GM18909 (cell line): Measurements from ENCODE around the gene OTULIN.

Experiments
- ATAC-seq: cut with Tn5 transposase; IDR thresholded peaks from one replicate; pipeline ENCODE4 v1.9.1; 2021; ENCODE audit warnings: mild to moderate bottlenecking; ENCODE audit not compliant: unreplicated experiment, poor library complexity

The OTULIN gene

DNA sequence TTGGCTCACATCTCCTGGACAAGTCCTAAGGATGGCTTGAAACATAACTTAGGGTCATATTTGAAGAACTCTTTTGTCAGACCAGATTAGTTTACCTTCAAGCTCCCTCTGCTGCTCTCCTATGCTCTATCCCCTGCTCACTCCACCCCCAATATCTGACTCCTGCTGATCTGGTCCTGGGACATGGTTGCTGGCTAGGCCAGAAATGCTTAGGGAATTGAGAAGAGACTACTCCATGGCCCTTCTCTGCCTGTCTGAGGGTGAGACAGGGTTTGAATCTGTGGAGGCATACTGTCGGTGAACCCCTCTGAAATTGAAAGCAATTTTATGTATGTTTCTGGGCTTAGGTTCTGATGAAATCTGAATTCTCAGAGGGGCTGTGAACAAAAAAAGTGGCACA is 3.3 kb downstream of the OTULIN start:
- no peak for ATAC-seq

DNA sequence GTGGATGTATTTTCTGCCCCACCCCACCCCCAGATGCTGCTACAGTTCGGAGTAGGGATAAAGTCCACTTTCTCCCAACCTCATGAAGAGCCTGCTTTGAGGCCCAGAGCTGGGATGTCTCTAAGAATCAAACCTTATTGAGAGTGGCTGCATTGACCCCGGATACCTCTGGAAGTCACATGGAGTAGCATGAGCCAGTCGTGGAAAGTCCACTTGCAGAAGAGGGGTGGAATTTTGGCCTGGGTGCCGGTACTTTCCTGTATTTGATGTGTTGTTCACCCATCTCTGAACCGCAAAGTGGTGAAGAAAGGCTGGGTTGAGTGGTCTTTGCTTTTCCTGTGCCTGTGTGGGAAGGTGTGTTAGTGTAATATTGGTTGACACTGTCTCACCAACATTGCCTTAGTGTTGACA is 3.7 kb downstream of the OTULIN start:
- ATAC-seq: no peak

DNA sequence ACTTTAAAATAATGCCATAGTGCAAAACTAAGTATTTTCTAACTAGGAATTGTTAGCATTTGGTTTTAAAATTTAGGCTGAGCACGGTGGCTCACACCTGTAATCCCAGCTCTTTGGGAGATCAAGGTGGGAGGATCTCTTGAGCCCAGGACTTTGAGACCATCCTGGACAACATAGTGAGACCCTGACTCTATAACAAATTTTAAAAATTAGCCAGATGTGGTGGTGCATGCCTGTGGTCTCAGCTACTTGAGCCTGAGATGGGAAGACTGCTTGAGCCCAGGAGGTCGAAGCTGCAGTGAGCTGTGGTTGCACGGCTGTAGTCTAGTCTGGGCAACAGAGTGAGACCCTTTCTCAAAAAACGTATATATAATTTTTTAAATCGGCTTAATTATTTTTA is 4.9 kb downstream of the OTULIN start:
- no peak for ATAC-seq

DNA sequence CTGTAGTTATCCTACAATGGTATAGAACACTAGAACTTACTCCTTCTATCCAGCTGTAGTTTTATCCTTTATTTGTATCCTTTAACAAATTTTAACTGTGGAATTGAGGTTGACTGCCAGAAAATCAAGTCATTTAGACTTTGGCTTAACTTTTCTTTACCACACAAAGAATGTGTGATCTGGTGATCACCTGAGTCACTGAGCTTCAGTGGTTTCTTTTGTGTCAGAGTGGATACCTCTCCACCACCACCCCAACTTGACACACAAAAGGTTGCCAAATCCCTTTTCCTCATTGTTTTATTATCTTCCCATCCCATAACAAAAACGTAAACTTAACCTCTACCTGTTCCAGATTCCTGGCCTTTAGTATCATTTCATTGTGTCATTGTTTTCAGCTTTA is 5.5 kb downstream of the OTULIN start:
- ATAC-seq: no peak

DNA sequence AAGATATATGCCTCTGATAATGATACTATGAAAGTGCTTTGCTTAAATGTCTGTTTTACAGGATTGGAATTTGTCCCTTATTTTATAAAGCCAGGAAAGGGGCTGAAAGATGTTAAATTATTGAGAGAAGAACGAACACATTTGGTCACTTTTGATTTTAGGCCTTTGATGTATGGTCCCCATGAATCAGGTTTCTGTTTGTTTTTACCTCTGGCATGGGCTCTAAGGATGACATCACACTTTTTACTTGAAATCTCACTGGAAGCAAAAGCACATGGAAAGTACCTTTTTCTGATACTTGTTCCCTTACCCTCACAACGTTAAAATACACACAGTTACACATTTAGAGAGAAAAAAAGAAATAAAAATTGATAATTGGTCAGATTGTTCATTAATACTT is 6.9 kb downstream of the OTULIN start:
- ATAC-seq: no peak

DNA sequence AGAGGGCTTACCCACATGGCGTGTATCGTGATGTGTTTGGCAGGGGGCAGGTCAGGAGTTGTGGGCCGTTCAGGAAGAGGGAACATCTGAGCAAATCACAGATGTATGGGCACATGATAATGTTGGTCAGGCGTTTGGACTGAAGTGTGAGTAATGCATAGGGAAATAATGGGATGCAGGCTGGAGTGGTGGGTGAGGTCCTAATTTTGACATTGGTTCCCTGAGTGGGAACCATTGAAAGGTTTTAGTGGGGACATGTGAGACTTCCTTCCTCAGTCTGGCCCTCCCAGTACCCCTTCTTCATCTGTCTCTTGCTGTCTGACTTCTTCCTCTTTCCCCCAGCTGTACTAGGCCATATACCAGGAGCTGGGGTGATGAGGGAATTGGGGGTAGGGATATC is 7.6 kb downstream of the OTULIN start:
- ATAC-seq: no peak

DNA sequence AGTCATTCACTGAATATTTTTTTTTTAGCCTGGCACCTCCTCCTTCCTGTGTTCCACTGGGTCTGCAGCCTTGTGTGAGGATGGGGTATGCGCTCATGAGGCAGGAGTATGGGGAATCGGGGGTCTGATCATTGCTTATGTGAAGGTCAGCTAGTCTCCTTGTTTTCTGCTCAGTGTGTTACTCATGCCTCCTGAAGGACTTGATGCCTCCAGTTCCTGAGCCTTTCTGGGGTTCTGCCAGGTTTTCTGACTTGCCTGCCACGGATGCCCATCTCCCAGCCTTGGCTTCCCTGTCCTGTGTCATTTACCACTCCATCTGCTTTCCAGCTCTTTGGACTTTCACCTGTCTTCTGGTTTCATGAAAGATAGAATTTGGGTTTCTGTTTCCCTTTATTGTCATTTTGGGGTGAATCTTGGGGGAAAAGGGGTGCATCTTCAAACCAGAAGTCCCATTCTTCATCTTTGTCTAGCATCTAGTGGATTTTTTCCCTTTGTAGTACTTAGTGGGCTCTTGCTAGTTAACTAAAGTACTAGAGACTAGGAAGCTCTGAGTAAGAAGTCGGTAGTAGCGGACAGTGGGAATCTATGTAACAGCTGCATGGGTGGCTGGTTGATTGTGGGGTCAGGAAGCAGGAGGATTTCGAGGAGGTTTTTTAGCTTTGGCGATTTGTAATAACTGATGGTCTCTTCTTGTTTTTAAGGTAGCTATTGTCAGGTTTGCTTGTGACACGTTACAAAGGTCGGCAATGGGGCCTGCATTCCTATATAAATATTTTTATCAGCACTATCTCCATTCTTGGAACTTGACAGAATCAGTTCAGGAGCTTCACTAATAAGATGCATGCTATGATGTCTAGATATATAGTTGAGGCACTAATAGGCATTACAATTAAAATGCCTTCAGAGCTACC is 8.2 kb downstream of the OTULIN start:
- ATAC-seq: no peak

DNA sequence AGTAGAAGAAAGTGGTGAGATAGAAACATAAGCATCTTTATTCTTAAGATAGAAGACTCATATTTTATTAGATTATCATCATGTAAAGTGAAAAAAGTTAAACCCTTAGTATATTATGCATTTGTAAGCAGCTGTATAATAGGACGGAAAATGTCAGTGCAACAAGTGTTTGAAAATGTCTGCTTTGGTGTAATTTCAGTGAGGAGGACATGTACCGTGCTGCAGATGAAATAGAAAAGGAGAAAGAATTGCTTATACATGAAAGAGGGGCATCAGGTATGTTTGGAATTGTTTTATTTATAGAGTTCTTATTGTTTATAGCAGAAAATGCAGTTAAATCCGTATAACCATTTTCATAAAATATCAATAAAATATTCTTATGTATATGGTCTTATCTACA is 8.9 kb downstream of the OTULIN start:
- no peak for ATAC-seq

DNA sequence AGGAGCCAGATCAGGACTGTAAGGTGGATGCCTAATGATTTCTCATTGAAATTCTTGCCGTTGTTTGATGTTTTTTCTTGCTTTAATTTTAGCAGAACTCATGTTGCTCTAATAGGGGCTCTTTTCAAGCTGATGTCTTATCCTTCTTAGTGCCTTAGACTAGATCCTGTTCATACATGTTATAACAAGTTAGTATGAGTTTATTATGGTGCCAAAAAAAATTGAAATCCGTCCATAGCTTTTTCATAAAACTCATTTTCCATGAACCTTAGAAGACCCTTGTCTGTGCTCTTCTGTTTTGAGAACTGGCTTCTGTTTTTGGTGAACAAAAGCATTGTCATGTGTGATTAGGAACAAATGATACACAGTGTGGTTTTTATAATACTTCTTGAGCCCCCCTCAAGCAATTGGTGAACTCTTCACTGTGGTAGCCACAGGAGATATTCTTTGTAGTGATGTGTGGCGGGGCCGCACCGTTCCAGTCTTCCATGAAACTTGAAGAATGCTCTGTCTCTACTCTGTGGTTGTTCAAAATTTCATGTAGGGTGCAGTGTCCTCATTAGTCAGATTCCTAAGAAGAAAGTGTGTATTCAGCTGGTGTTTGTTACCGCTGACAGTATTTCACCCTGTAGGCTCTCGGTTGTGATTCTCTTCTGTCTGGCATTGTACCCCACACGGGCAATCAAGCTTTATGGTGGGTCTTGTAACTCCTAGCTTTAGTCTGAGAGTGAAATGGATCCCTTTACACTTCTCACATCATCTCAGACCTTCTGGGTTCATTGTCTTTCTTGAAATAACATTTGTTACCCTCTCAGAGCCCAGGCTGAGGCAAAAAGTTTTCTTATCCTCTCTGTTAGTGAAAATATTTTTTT is 10.7 kb downstream of the OTULIN start:
- ATAC-seq: peak; percentile 5

DNA sequence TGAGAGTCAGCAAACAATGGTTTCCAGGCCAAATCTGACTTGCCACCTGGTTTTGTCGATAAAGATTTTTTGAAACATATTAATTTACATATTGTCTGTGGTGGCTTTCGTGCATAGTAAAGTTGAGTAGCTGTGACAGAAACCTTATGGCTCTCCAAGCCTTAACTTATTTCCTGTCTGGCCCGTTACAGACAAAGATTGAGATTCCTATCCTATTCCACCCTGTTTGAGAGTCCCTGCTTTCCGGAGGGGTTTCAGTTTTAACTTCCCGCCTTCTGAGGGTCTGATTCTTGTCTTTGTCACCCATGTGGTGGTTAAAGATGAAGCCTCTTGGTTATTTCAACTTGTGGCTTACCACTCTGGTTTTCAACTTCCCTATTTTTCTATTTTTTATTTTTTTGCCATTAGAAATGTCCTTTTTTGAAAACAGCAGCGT is 11.4 kb downstream of the OTULIN start:
- ATAC-seq: peak; percentile 58

DNA sequence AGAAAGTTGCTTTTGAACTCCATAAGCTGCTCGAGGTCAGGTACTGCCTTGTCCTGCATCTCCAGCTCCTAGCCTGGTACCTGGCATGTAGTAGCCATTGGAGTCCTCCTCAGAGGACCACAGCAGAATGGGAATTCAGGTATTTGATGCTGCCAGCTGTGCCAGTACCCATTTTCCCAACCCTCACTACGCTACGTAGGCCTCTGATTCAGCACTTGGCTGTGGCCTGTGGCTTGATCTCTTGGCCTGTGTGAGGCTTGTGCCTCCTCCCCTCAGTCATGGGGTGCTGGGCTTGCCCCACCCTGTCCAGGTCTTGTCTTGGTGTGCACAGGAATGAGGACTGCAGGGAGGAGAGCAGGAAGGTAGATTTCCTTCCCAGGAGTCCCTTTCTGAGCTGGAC is 11.8 kb downstream of the OTULIN start:
- ATAC-seq: peak; percentile 60

DNA sequence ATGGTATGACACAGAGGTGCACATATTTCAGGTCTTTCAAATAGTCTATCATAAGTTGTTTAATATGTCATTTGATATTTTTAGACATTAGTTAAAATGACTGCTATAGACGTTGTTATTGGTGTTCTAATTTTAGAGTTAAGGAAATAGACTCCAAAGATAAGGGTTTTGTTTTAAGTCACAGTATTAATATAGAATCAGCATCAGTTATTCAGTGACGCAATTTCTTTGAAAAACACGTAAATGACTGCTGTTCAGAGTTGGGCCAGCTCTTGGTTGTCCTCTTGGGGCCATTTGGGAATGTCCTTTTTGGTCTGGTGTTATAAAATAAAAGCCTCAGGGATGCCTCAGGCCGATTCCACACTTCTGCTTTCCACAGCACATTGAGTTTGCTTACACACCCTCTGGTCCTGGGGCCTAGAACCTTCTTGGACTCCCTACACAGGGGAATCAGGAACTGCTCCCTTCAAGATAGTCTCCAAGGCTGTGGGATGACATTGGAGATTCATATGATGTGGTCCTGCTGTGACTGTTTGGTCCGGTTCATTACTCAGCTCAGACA is 14.3 kb downstream of the OTULIN start:
- ATAC-seq: no peak

DNA sequence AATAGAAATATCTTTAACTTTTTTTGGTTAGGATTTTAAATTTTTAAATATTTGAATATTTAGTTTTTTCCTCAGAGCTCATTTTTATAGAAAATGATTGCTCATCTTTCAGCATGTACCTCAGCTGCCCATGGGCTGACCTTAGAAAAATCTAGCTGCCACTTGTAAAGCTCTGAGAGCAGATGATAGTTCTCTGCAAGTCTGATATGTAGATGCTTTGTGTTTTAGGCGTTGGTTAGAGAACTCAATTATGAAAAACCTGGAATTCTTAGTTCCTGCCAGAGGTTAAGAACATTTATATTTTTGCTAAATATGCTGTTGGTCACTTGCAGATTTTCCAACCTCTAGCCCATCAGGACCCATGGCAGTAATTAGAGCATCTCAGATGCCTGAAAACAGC is 15.1 kb downstream of the OTULIN start:
- ATAC-seq: no peak

DNA sequence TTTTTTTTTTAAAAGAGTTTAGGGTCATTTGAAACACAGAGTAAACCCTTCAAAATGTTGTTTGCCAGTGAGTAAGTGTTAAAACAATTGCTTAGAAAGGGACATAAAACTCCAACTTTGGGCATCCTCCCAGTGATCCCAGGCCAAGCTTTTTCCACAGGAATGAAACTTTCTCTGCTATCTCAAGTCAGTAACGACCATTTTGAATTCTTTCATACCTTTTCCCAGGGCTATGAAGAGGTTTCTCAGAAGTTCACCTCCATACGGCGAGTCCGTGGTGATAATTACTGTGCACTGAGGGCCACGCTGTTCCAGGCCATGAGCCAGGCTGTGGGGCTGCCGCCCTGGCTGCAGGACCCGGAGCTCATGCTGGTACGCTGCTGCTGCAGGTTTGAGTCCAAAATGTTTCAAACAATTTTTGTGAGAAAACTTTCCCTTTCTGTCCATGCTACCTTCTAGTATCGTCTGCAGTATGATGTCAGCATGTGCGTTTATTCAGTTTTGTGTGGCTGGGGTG is 16.8 kb downstream of the OTULIN start:
- no peak for ATAC-seq

DNA sequence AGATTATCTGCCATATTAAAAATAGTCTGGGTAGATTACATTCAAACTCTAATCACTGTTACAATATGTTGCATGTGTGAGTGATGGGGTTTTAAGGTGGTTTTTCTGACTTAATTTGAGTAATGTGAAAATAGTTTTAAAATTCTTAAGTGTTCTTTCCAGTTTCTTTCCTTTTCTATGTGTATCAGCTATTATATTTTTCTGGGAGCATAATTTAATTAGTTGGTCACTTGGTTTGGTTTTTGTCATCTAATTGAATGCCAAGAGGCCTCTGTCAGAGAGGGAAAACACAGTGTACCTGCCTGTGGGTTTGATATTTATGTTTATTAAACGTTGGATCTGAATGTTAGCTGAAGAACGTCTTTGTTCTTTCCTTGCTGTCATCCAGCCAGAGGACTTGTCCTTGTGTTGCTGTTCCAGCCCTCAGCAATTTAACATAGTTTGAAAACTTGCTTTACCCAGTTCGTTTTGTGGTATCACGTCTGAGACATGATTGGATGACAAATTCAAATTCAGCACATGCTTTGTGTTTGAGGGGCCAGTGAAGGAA is 19.5 kb downstream of the OTULIN start:
- ATAC-seq: no peak

DNA sequence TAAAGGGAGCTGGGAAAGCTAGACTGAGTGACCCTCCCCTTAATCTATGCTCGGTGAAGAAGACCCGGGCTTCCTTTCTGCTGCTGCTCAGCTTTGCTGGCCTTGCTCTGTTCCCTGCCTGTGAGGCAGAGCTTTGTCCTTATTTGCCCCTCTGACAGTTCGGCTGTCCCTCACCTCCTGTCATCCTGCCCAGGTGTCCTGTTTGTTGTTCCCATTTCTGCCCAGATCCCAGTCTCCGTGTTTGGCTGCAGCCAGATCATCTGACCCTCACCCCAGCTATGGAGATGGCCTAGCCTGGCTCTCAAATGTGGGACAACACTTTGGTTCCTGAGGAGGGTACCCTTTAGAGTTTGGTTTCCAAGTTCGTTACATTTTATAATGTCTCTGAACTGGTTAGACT is 20.2 kb downstream of the OTULIN start:
- ATAC-seq: no peak

DNA sequence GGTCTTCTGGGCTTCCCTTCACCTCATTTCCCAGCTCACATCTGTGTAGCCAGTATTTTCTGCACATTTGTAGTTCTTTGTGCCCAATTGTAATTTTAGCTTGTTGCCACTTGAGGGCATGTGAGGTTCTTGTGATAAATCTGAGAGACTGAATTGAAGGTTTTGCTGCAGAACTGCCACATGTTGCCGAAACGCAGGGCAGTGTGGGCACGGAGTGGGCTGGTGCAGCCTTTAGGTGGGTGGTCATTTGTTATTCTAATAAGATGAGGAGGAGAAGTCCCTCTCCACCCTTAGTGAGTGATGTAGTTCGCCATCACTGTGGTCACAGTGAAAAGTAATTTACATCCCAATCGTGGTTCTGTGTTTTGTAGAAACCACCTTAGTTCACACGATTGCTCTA is 21.2 kb downstream of the OTULIN start:
- ATAC-seq: peak; percentile 93

DNA sequence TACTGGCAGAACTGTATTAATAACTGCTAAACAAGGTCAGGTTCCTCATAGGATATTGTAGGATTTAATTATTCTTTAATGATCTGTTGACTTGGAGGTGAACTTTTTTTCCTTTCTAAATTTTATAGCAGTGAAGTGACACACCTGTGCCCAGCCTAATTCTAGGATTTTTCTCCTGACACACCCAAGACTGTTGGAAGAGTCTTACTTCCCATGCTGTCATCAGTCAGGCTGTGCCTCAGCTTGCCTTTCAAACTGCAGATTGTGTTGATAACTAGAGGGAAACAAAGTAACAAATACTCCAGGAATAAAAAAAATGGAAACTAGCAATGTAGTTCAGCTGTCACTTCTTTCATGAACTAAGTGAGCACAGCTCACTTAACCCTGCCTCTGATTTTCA is 22.0 kb downstream of the OTULIN start:
- ATAC-seq: no peak

DNA sequence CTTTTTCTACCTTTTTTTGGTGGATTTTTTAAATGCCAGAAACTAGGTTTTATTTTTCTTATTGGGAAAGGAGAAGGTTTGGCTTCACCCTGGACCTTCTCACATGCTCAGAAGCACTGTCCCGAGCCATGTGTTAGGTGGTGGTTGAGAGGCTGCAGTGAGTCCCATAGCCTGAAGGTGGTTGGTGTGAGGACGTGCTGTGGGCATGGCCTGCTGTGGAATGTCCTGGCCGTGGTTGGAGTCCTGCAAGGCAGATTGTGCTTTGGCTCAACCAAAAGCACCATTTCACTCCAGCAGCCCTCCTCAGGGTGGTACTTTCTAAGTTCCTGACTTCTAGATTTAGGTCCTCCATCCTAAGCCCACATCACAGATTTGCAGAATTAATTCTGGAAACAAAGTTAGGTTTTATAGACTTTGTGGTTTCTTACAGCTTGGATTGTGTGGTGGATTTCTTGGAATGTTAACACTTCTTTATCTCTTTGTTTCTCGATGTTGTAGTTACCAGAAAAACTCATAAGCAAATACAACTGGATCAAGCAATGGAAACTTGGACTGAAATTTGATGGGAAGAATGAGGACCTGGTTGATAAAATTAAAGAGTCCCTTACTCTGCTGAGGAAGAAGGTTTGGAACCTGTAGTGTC is 22.6 kb downstream of the OTULIN start:
- no peak for ATAC-seq

DNA sequence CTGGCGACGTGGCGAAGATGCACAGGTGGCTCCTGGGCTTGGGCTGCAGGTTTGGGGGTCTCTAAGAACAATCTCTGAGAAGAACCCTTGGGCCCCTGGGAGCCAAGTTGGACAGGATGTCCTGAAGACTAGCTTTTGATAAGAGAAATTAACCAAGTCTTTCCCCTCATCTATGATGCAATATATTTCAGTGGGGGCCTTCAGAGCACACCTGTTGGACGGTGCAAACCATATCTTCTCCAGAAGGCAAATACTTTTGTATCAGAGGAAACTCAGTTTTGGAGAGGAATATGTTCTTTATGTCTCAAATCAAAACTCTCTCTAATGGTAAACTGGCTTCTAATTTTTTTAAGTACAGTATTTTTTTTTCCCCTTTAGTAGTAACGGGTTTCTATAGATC is 28.6 kb downstream of the OTULIN start:
- no peak for ATAC-seq
